GM12878 (cell line): ENCODE measurements around the gene UCN2. TPM values are rescaled to one million over a fixed set of nuclear protein-coding genes. Genes with fewer than 3 reads are reported as not detected.
"Not testable (repeated sequence)": the region's sequence is repeated elsewhere in the genome, so short reads cannot be mapped to it uniquely, and the experiment has no call there.

Experiments used
- ATAC-seq: fragments of 200-7000 bp; cut with Tn5 transposase; 3 replicates; pipeline ENCODE4 v1.9.1; 2020; ENCODE audit warnings: mild to moderate bottlenecking, moderate library complexity
- BruUV-seq: library from RNA; stranded (reverse); fragments of 400-500 nt; replicated peaks from 2 replicates; lab custom pipeline; 2021; lab: Mats Ljungman, UMichigan
- CTCF ChIA-PET: fragments of 300-600 bp; sonication (Branson Sonifier 250); formaldehyde crosslinking; extraction: SDS; loops from one replicate; lab custom pipeline; 2021; ENCODE audit warnings: inconsistent platforms; lab: Yijun Ruan, JAX
- POLR2A ChIA-PET: fragments of 350-600 bp; formaldehyde crosslinking; extraction: SDS; loops from one replicate; lab custom pipeline; 2021; ENCODE audit warnings: inconsistent platforms; lab: Charles Lee
- RAD21 ChIA-PET: fragments of 300-600 bp; sonication (Branson Sonifier 250); formaldehyde crosslinking; loops from one replicate; lab custom pipeline; 2023; ENCODE audit warnings: antibody characterized with exemption; ENCODE audit not compliant: unreplicated experiment; lab: Charles Lee
- SMC1A ChIA-PET: fragments of 300-600 bp; sonication (Branson Sonifier 250); formaldehyde crosslinking; loops from one replicate; lab custom pipeline; 2023; ENCODE audit not compliant: unreplicated experiment, uncharacterized antibody; lab: Charles Lee
- DNase-seq: peaks from one replicate; pipeline ENCODE4 v3.0.0-alpha.2; 2011; ENCODE audit warnings: low read depth, low spot score
- FAIRE-seq: peaks from 3 replicates; lab custom pipeline; 2011; peaks lifted over from hg19 to GRCh38; lab: Jason Lieb, UNC
- H2AFZ ChIP-seq: 2 replicates; pipeline ENCODE4 v1.6.0; 2011; ENCODE audit warnings: low read depth, low read length, control low read depth; ENCODE audit not compliant: control insufficient read depth
- H3K27ac ChIP-seq: 2 replicates; pipeline ENCODE4 v1.5.1; 2011; ENCODE audit warnings: control low read depth; ENCODE audit not compliant: control insufficient read depth, insufficient read depth
- H3K27me3 ChIP-seq, 2 experiments: replicated peaks in 1 of 2; 2 replicates each; pipeline versions ENCODE4 v1.6.0 to v1.6.1; 2011; ENCODE audit warnings: low read length in 1 of 2; ENCODE audit not compliant: control insufficient read depth in 2 of 2, insufficient read depth in 2 of 2
- H3K36me3 ChIP-seq, 2 experiments: 2 replicates each; pipeline ENCODE4 v1.5.1; 2011; ENCODE audit warnings: low read length in 1 of 2; ENCODE audit not compliant: control insufficient read depth in 2 of 2, insufficient read depth in 2 of 2
- H3K4me1 ChIP-seq: 2 replicates; pipeline ENCODE4 v1.6.1; 2011; ENCODE audit warnings: mild to moderate bottlenecking, low read length, moderate library complexity, mixed read lengths; ENCODE audit not compliant: control insufficient read depth, insufficient read depth
- H3K4me2 ChIP-seq: 2 replicates; pipeline ENCODE4 v1.6.0; 2011; ENCODE audit warnings: control low read depth; ENCODE audit not compliant: control insufficient read depth, insufficient read depth
- H3K4me3 ChIP-seq: fragments of 200-600 bp; sonication (generic); 2 replicates; pipeline ENCODE4 v1.5.1; 2016
- H3K79me2 ChIP-seq: 2 replicates; pipeline ENCODE4 v1.6.0; 2011; ENCODE audit warnings: low read length; ENCODE audit not compliant: control insufficient read depth, insufficient read depth
- H3K9ac ChIP-seq: 2 replicates; pipeline ENCODE4 v1.8.0; 2011; ENCODE audit warnings: low read length, control low read depth, mixed read lengths; ENCODE audit not compliant: control insufficient read depth, insufficient read depth
- H3K9me3 ChIP-seq: replicated peaks from 3 replicates; pipeline ENCODE4 v1.5.1; 2011; ENCODE audit warnings: mild to moderate bottlenecking, low read length; ENCODE audit not compliant: control insufficient read depth, insufficient read depth
- H4K20me1 ChIP-seq: 2 replicates; pipeline ENCODE4 v1.6.0; 2011; ENCODE audit not compliant: control insufficient read depth, insufficient read depth
- RAD51 ChIP-seq: fragments of 450-650 bp; IDR thresholded peaks from 2 replicates; pipeline ENCODE4 v1.6.1; 2016; ENCODE audit warnings: moderate library complexity, mild to moderate bottlenecking, inconsistent platforms
- SPI1 ChIP-seq: IDR thresholded peaks from 2 replicates; pipeline ENCODE4 v1.6.1; 2011; ENCODE audit warnings: low read depth, mild to moderate bottlenecking, low read length, moderate library complexity, borderline replicate concordance; ENCODE audit not compliant: insufficient read depth
- ZNF24 ChIP-seq: fragments of 450-650 bp; IDR thresholded peaks from 2 replicates; pipeline ENCODE4 v1.6.1; 2017; ENCODE audit warnings: antibody characterized with exemption, mild to moderate bottlenecking
- ZNF384 ChIP-seq: IDR thresholded peaks from 2 replicates; pipeline ENCODE4 v1.6.1; 2012; ENCODE audit warnings: low read depth, mild to moderate bottlenecking, low read length, improper control_type of control experiment, borderline replicate concordance
- WGBS: methylation state at CpG from one replicate; pipeline ENCODE4 v1.1.6; 2016; ENCODE audit warnings: low lambda C conversion rate; ENCODE audit not compliant: insufficient replicate concordance, insufficient coverage; ENCODE audit errors: missing lambda C conversion rate; 5-methylcytosine and 5-hydroxymethylcytosine counted together
- in situ Hi-C: fragments of 300-500 bp; cut with MboI; formaldehyde crosslinking; loops from 9 replicates; pipeline ENCODE4 v1.14.3; 2018; ENCODE audit warnings: mixed read lengths
- intact Hi-C: fragments of 100-400 bp; cut with micrococcal nuclease; formaldehyde crosslinking; loops from one replicate; pipeline ENCODE4 v1.14.2; 2022; ENCODE audit not compliant: unreplicated experiment
- polyA plus RNA-seq, 11 experiments: library from polyadenylated mRNA; depleted of rRNA in 4 of 11; unstranded in 6 of 11; stranded (reverse) in 5 of 11; fragments of >200 nt; fragmentation: Nextera tagmentation in 4 of 11; fragmentation: Illumina TruSeq in 1 of 11; extraction: Ambion mirVana in 4 of 11; extraction: Trizol in 1 of 11; gene quantifications; 1 replicate in 1 of 11; 2 replicates in 10 of 11; pipeline versions ENCODE4 v1.2.1 to v1.2.3, GENCODE V29; 2011 to 2016; ENCODE audit warnings: inconsistent platforms in 2 of 11, missing spikeins in 2 of 11, low read depth in 1 of 11
- total RNA-seq, 4 experiments: library from RNA; depleted of rRNA in 3 of 4; stranded (reverse); fragments of >200 nt in 3 of 4; fragmentation: Illumina TruSeq in 1 of 4; extraction: Trizol in 1 of 4; gene quantifications; 2 replicates each; pipeline versions ENCODE4 v1.2.1 to v1.2.3, GENCODE V29; 2013 to 2021
- TF ChIP-seq, protein P1 (sequence below): fragments of 150-350 bp; IDR thresholded peaks from 2 replicates; pipeline ENCODE4 v1.6.1; 2014; ENCODE audit warnings: mild to moderate bottlenecking, low read depth, low read length
- TF ChIP-seq, protein P2 (sequence below), 3 experiments: IDR thresholded peaks in 2 of 3; conservative IDR thresholded peaks in 1 of 3; 2 replicates each; pipeline ENCODE4 v1.5.1; 2011; ENCODE audit warnings: low read depth in 3 of 3, low read length in 3 of 3, mild to moderate bottlenecking in 3 of 3, control low read depth in 2 of 3, moderate library complexity in 2 of 3, inconsistent platforms in 1 of 3, mixed read lengths in 1 of 3; ENCODE audit not compliant: control insufficient read depth in 2 of 3, insufficient read depth in 1 of 3; ENCODE audit errors: extremely low read depth in 1 of 3

Gene UCN2
- total and polyA plus RNA-seq, 10 of the 15 experiments (the other 5 are each of a cell fraction or from before 2014, with no cell fraction given) = 0.05 TPM; not detected in 9

DNA sequence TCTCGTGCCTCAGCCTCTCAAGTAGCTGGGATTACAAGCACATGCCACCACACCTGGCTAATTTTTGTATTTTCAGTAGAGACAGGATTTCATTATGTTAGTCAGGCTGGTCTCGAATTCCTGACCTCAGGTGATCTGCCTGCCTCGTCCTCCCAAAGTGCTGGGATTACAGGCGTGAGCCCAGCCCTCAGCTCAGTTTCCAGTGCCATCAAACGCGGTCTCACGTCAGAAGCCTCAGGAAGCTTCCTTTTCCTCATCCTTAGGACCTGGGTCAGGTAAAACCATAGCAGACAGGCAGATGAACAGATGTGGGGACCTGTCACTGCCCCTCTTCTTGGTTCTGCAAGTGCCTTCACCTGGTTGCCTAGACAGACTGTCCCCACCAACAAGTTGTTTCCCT, 11.9 kb downstream of the UCN2 start:
- ChIA-PET POLR2A (interaction anchor here (0.7 kb wide), 1 partner anchor 1738 kb away, joined by 5 read pairs; no protein-coding TSS in a partner anchor), CTCF (interaction anchor here (1.1 to 16.3 kb wide), 5 partner anchors 84 to 151 kb away, joined by 4 to 239 read pairs (median 58); partner anchors contain the start of genes CCDC51, SLC26A6 and TMA7), RAD21 (interaction anchor here (1.0 to 2.9 kb wide), 2 partner anchors 79 to 115 kb away, joined by 4 to 9 read pairs; no protein-coding TSS in a partner anchor), SMC1A (interaction anchor here (0.7 to 1.3 kb wide), 4 partner anchors 84 to 116 kb away, joined by 3 read pairs; partner anchors contain the start of genes ATRIP and SLC26A6)
- H3K27me3 ChIP-seq, FAIRE-seq, H3K9ac ChIP-seq, DNase-seq, H3K4me3 ChIP-seq, H4K20me1 ChIP-seq, BruUV-seq, H3K9me3 ChIP-seq, intact Hi-C loops, in situ Hi-C loops, H3K4me2 ChIP-seq, ATAC-seq, H2AFZ ChIP-seq, H3K27ac ChIP-seq: not testable (repeated sequence)
- Histone ChIP-seq H3K36me3 (peaks cover 0 to 30% of the 10 kb centered on the region in 2 experiments; a peak in 3 of 4 replicates), H3K4me1 (peaks cover 11% of the 10 kb centered on the region), H3K79me2 (peaks cover 53% of the 10 kb centered on the region)
- 34% methylated on average over 7 of the region's 7 CpGs for WGBS

DNA sequence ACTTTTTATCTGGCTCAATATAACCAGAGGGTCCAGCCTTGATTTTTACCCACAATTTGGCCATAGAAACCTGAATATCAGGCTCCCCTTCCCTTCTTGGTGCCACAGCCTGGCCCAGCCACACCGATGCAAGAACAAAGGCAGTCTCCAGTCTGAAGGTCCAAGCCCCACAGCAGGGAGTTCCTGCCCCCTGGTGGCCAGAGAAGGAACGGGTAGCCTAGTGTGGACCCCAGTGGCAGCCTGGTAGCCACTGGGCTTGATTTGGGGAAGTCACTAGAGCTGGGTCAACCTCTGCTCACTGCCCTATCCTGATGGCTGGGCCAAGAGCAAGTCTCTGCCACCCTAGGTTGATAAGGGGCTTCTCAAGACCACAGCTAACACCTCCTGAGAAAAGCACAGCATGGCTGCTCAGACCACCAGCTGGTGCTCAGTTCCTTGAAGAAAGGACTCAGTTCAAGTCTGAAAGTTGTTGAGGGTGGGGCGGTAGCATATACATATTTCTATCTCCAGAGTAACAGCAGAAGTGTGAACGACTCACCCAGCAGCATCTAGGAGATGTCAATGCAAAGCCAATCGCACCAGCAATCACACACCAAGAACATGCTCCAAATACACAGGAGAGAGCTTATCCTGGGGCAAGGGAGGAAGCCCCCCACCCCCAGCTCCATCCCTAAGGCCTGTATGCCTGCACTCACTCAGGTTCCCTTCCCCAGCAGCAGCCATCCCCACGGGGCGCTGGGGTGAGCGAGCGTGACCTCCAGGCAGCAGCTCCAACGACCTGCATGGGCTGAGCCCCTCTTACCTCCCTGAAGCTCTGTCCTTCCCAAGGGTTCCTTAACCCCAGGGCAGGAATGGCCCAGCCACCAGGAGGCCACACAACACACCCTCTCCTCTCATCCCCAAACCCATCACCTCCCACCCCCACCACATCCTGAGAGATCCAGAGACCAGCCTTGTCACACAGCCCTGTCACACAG, 14.6 kb downstream of the UCN2 start:
- CTCF ChIA-PET = interaction anchor here (0.6 to 16.3 kb wide), 33 partner anchors 9 to 1502 kb away, joined by 3 to 239 read pairs (median 4); partner anchors contain the start of genes ATRIP, CCDC51, SLC26A6 and TMA7
- RAD21 ChIA-PET = interaction anchor here (0.7 to 4.7 kb wide), 16 partner anchors 9 to 360 kb away, joined by 3 to 35 read pairs (median 4); partner anchors contain the start of genes ATRIP, CCDC51, CDC25A and SLC26A6
- TF ChIP-seq, protein P1, sequence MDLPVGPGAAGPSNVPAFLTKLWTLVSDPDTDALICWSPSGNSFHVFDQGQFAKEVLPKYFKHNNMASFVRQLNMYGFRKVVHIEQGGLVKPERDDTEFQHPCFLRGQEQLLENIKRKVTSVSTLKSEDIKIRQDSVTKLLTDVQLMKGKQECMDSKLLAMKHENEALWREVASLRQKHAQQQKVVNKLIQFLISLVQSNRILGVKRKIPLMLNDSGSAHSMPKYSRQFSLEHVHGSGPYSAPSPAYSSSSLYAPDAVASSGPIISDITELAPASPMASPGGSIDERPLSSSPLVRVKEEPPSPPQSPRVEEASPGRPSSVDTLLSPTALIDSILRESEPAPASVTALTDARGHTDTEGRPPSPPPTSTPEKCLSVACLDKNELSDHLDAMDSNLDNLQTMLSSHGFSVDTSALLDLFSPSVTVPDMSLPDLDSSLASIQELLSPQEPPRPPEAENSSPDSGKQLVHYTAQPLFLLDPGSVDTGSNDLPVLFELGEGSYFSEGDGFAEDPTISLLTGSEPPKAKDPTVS = peak; percentile 41; the same call in 1 of the 2 replicates
- TF ChIP-seq, protein P2, sequence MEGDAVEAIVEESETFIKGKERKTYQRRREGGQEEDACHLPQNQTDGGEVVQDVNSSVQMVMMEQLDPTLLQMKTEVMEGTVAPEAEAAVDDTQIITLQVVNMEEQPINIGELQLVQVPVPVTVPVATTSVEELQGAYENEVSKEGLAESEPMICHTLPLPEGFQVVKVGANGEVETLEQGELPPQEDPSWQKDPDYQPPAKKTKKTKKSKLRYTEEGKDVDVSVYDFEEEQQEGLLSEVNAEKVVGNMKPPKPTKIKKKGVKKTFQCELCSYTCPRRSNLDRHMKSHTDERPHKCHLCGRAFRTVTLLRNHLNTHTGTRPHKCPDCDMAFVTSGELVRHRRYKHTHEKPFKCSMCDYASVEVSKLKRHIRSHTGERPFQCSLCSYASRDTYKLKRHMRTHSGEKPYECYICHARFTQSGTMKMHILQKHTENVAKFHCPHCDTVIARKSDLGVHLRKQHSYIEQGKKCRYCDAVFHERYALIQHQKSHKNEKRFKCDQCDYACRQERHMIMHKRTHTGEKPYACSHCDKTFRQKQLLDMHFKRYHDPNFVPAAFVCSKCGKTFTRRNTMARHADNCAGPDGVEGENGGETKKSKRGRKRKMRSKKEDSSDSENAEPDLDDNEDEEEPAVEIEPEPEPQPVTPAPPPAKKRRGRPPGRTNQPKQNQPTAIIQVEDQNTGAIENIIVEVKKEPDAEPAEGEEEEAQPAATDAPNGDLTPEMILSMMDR (IDR thresholded peaks at IDR 0.05 in 2 of 3, conservative IDR thresholded peaks at IDR 0.05 in 1 of 3; ENCODE audit: control insufficient read depth in 2 of 3, extremely low read depth in 1 of 3, insufficient read depth in 1 of 3, low read depth in 3 of 3, low read length in 3 of 3) = peak; percentile 90 to 95 (median 95)
- TF ChIP-seq SPI1 (peak; percentile 60; the same call in 1 of the 2 replicates), ZNF24 (no peak), RAD51 (no peak), ZNF384 (no peak)

More for the DNA sequence above, 14.6 kb downstream of the UCN2 start:
- Histone ChIP-seq H2AFZ (no peak overlapping the region), H3K27me3 (no peaks in the 10 kb centered on the region), H3K79me2 (peaks cover 27% of the 10 kb centered on the region), H3K36me3 (peaks cover 0 to 37% of the 10 kb centered on the region in 2 experiments; a peak in 3 of 4 replicates), H4K20me1 (peaks cover 2% of the 10 kb centered on the region; the same call in 1 of the 2 replicates), H3K27ac (no peak overlapping the region), H3K4me3 (no peak overlapping the region), H3K9me3 (no peaks in the 10 kb centered on the region), H3K9ac (no peak overlapping the region), H3K4me1 (no peaks in the 10 kb centered on the region; the same call in 1 of the 2 replicates), H3K4me2 (no peak overlapping the region)
- FAIRE-seq (peak; percentile 66), ATAC-seq (peak; percentile 100), DNase-seq (no peak)
- ChIA-PET POLR2A (interaction anchor here (0.9 to 1.4 kb wide), 2 partner anchors 11 to 110 kb away, joined by 3 to 4 read pairs; no protein-coding TSS in a partner anchor), SMC1A (interaction anchor here (0.7 to 3.8 kb wide), 18 partner anchors 8 to 317 kb away, joined by 3 to 28 read pairs (median 4); partner anchors contain the start of genes CCDC51, PFKFB4 and TMA7)
- 52% methylated on average over 10 of the region's 10 CpGs for WGBS
- in situ Hi-C loops = no loop called here
- no TSS peak for BruUV-seq
- intact Hi-C loops = loop anchor here (1.0 to 5.0 kb wide), 3 partner anchors 37 to 148 kb away; no protein-coding TSS in a partner anchor
